CD4-positive, alpha-beta T cell treated with Interleukin-15 for 1 hour (primary cell): ENCODE data around the gene SPOCK1.

ENCODE experiments used
- DNase-seq: peaks from one replicate; pipeline ENCODE4 v3.0.0-alpha.2; 2020

The SPOCK1 gene

DNA sequence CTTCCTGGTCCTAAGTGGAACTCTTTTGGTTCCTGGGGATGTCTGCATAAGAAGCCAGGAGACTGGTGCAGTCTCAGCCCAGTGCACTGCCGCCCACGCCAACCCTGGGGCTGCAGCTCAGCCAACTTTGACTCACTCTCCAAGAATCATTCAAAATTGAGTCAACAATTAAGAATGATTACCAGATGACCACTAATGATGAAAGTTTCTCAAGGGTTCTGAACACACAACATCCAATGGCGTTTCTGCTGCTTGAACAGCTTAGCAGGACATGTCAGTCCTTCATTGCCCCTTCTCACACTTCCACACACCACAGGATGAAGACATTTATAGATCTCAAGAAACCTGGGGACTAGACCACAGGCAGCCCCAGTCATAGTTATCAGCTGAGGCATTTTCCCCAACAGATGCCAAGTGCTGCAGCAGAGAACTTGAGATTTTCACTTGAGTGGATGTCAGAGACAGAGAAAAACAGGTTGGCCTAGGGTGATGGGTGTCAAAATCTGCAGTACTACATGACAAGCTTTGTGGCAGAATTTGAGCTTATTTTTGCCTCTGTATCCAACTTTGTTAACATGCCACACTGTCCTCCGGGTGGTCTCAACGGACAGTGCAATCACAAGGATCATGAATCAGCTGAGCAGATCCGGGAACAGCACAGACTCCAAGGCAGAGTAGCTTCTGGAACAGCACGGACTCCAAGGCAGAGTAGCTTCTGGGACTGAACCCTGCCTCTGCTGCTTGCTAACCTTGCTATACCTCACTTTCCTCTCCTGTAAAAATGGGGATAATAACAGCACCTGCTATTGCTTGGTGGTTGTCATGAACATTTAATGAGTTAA lies 356.1 kb downstream of the SPOCK1 start:
- DNase-seq: no peak

DNA sequence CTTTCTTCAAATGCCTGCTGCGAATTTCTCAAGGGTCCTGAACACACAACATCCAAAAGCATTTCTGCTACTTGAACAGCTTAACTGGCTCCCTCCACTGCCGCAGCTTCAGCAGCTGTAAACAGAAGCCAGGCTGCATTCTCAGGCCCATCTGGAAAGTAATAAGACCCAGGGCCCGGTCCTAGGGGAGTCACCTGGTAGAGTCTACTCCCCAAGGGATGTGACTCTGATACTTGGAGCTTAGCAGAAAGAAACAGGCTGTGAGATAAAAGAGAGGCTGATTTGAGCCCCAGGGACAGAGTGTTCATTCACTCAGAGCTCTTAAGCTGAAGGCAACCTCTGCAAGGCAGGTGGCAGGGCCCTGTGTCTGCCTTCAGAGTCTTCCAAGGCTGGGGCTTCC lies 356.8 kb downstream of the SPOCK1 start:
- no peak for DNase-seq

DNA sequence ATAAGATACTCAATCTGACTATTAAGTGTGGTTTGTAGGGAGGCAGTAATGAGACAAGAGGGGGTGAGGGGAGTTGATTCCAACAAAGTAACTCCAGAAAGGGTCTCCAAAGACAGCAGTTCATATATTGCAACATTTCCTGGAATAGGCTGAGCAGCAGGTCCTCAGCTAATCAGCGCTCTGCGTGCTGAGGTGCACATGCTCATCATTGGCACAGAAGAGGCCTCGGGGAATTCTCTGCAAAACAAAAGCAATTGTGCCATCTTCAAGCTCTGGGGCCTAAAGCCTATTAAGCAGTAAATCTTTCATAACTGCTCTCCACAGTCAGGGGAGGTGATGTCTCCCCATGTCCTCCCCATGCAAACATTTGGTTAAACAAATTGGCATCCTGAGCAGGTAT lies 357.3 kb downstream of the SPOCK1 start:
- no peak for DNase-seq

DNA sequence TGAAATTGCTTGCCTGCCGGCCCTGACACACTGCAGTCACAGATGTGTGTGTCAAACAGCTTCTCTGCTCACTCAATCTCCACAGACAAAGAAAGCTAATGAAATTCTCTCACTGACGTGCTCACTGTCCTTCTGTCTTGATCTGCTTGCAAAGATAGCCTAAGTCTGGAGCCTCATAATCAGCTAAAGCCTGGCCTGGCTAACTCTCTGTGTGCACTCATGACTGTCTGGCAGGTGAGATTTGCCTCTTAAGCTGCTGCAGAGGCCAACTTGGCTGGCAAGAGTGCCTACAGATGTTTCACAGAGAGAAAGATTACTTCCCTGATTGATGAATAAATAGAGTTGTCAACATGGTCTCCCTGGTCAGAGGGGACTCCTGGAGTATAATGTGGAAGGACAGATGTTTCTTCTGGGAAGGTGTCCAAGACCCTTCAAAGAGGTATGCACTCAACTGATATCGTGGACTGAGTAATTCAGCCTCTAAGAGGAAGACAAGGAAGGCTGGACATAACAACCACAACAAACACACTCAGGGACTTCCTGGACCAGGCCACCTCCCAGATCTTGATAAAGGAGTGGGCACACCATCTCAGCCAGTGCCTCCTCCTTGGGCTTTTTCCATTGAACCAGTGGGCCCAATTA lies 362.0 kb downstream of the SPOCK1 start:
- DNase-seq: no peak

DNA sequence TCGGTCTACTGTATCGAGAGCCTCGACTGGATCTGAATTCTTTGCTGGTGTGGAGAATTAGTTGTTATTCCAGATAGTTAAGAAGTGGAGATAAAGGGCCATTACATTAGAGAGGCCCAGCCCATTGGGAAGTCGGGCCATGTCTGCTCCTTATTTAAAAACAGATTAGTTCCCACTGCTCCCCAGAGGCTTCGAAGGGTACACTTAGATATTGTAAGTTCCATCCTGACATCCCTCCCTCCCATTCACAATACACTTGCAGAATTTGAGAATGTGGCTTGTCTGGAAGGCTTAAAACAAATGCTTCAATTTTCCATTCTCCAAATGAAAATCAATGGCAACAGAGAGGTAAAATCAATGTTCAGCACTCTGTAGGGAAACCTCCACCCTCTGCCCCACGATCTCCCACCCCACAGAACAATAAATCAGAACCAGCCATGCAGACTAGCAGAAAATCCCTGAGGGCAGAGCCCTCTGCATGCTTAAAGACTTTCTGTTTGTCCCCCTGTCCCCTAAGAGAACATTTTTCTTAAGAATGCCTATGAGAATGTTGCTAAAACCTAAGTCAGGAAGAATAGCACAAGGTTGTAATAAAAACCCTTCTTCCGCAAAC lies 364.1 kb downstream of the SPOCK1 start:
- DNase-seq: no peak

DNA sequence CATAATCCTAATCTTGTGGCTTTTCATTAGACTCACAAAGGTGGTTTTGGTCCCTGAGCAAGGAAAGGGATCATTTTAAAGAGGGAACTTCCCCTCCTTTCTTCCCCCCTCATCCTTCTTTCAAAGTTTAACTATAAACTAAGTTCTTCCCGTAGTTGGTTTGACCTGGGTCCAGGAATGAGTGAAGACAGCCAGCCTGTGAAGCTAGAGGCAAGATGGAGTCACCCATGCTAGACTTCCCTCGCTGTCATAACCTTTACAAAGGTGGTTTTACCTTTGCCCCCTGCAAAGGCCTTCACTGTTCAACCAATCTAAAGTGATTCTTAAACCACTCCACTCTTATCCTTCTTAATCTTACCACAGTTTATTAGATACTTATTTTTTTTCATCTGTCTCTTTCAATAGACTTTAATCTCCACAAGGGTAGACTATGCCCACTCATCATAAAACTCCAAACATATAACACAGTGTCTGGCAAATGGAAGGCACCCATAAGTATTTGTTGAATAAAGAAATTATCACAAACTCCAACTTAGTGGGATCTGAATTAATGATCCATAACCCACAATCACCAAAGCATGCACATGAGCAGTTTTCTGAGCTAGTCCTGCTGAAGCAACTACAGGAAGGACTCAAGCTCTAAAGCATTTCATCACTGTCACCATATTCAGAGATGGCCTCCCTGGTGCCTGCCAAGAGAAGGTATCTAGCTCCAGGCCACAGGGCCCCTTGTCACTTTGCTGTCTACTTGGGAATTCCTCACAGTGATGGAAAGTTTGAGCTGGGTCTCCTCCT lies 369.0 kb downstream of the SPOCK1 start:
- no peak for DNase-seq

DNA sequence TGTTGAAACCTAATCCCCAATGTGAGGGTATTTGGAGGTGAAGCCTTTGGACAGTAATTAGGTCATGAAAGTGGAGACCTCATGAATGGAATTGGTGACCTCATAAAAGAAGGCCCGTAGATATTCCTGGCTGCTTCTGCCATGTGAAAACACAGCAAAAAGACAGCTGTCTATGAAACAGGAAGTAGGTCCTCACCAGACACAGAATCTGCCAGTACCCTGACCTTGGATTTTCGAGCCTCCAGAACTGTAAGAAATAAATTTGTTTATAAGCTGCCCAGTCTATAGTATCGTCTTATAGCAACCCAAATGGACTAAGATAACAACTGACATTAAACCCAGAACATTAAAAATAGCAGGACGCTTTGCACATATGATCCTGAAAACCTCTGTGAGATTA lies 371.1 kb downstream of the SPOCK1 start:
- DNase-seq: no peak

DNA sequence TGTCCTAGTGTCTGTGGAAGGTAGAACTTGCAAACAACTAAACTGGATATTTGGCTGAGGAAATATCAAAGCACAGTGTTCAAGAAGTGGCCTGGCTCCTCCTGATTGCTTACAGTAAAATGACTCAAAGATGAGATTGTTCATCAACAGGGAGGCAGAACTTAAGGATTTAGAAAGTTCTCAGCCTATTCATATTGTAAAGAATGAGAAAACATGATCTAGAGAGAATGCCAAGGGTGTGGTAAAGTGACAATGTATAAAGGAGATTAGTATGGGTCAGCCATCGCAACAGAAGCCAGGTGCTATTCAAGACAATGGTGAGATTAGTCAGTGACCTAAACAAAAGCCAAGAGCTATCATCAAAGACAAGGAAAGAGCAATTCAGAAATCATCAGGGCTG lies 372.3 kb downstream of the SPOCK1 start:
- no peak for DNase-seq

DNA sequence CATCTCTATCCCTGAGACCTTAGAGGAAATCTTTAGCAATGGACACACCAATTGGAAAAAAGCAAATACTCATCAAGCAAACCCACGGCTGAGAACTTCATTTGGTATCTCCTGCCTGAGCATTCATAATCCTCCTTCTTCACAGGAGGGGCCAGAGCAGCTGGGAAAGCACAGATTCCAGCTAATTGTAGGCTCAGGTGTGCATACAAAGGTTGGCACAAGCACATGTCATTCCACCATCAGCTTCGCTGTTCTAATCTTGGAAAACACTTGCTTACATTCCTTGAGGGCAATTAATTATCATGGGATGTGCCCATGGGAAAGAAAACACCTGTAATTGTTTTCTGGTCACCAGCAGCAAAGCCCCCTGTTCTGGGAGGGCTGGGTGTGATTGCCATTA lies 376.6 kb downstream of the SPOCK1 start:
- no peak for DNase-seq

DNA sequence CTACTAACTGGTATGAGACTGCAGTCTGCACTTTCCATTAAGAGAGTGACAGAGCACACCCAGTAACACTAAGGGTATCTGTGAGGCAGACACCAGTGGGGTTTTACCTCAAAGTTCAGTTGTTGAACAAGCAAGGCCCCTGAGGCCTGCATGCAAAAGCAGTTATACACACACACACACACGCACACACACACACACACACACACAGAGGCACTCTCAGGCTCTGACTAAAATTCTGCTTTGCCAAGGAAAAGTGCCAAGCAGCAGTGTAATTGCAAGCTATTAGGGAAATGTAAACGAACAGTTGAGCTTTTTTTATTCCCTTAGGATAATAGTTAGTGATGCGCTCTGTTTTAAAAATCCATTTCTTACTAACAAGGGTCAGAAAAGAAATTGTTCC lies 377.1 kb downstream of the SPOCK1 start:
- no peak for DNase-seq

DNA sequence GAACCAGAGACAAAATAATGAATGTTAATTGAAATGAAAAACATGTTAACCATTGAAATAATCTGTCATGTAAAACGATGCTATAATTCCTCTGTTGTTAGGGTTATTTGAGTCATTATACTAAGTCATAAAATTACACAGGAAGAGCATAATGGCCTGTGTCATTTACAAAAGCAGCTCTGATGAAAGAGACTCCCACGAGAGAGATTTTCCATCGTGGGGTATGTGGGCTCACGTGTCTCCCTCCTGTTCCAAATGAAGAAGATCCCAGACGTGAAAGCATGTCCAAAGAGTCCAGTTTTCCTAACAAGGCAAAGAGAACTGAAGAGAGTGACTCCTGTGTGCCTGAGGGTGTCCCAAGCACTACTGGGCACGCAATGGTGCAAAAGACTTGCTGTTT lies 379.8 kb downstream of the SPOCK1 start:
- DNase-seq: no peak

DNA sequence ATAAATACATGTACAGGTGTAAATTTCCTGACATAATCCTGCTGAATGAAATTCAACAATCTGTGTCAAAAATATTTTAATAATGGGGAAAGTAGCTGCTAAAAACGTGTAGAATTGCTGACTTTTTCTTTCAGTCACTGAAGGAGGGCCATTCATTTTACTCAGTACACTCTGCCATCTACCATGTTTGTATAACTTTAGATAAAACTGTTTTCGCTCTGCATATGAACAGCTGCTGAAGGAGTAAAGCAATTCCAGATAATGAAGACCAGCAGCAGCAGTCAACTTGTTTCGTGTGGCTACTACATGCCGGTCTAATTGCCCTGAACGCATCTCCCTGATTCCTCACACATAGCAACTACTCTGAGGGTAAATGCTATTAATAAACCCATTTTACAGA lies 380.5 kb downstream of the SPOCK1 start:
- DNase-seq: no peak

DNA sequence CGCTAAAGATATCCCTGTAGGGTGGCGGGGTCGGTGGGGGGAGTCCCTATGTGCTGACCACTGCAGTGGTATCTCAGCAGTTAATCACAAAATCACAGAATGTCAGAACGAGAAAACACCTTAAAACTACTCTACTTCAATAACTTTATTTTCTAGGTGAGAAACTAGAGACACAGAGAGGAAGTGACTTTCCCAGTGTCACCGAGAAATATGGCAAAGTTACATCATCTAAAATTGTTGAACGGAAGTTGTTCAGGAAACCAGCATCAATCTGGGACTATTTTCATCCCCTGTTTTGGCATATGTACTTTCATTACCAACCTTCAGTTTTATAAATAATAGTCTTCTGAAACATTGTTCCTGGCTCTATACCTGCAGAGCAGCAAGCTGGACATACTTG lies 384.0 kb downstream of the SPOCK1 start:
- no peak for DNase-seq

DNA sequence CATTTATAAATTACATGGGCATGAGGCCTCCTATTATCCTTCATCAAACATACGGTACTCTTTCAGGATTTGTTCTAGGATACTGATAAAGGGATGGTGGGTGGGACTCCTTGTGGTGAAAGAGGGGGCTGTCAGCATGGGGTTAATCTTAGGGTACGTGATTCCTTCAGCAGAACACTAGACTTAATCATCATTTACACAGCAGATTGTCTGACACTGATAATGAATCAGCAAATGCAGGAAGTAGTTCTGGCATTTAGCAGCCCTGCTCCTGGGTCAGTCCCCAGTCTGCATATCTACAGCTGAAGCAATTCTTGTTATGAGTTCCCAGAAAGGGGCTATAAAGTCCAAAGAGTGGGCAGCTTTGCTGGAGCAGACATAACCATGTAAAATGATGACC lies 384.6 kb downstream of the SPOCK1 start:
- no peak for DNase-seq

DNA sequence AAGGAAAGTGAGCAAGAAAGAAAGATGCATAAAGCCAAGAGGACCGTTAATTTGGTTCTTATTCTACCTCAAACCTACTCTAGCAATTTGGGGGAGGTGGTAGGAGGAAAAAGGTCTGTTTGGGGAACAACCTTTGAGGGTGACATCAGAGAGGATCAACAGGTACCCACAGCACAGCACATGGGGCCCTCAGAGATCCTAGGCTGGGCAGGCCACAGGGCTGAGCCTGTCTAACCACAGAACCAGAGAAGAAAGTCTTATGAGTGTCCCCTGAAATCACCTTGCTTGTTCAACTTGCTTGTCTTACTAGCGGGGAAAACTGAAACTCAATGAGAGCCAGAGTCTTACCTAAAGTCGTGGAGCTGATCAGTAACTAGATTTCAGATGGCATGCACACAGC lies 385.2 kb downstream of the SPOCK1 start:
- DNase-seq: no peak

DNA sequence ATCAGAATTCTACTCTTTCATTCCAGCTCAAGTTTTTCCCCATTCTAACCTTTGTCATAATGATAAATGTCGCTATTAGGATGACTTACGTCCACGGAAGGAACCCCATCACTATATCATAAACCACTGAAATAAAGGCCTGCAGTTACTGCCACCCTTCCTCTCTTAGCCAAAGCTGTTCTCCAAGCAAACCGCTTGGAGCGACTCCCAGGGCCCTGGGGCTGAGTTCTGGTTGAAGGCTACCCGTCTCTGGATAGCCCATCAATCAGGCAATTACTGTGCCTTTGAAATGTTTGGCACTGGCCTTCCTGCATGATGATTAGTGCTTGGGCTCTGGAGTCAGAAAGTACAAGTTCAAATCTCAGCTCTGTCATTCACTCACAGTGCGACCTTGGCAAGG lies 386.0 kb downstream of the SPOCK1 start:
- DNase-seq: no peak

DNA sequence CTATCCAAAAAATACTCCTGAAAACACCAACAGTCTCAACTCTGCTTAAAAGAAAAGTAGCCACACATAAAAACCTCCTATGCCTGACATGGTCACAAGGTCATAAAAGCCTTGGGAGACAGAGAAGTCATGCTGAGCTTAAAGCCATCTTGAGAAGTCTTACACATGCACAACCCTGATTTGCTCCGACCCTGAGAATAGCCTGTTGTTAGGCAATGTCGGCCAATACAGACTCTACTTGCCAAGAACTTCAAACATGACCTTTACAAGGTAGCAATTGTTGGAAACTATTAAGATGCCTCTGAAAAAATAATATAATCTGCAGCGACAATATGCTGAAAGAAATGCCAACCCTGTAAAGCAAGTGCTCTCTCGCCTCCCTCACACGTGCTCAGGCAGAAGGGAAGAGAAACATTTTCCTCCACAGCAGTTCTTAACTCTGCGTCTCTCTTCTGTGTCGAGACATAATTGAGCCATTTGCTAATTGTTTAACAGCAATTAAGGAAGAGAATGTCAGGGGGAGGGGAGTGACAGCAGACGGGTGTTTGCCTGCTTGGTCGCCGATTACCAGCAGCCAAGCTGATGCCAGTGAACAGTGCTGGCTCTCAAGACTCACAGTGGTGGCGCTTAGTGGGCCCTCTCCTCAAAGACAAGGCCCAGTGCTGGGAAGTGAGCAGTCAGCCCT lies 393.6 kb downstream of the SPOCK1 start:
- no peak for DNase-seq

DNA sequence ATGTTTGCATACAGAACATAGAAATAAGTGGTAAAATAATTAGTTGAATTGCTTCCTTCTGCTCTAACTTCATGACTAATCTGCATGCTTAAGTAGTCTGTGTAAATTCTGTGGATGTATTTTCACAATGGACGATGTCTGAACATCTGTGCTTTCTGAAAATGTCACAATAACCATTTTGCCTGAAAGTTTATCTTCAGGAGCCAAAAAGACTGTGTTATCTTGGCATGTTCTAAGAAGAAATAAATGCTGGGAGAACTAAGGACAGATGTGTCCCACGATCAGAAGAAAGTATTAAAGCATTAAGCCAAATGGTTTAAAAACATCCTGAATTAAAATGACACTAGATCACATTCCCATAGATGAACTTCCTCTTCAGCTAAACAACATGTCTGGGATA lies 397.6 kb downstream of the SPOCK1 start:
- DNase-seq: no peak

DNA sequence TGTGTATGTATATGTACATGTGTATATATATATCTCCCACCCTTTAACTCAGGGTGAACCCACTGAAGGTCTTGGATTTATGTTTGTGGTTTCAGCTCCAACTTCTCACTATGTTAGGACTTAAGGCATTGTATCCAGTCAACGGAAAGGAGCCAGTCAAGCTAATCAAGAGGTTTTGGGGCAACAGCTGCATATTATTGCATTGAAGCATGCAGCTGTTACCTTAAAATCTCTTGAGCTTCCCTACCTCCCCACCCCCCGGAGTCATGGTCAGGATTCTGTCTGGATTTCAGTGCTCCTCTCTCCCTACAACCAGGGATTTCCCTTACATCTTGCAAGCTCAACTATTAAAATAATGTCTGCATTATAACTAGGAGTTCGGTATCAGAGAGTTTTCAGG lies 399.5 kb downstream of the SPOCK1 start:
- DNase-seq: no peak

DNA sequence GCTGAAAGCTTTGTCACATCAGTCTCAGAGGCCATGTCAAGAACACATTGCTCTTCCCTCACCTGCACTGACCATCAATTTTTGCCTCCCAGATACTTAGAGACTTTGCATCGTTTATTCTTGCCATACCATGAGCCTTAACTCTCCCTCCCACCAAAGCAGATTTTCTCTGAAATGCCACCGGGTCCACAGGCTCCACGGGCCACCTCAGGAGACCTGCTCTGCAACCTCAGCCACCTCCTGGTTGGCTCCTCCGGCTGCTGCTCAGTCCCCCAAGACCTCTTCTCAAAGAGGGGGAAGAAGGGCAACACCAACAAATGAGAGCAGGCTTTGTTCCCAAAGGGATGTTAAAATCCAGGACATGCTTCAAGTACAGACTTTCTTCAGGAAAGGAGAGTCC lies 400.5 kb downstream of the SPOCK1 start:
- no peak for DNase-seq

DNA sequence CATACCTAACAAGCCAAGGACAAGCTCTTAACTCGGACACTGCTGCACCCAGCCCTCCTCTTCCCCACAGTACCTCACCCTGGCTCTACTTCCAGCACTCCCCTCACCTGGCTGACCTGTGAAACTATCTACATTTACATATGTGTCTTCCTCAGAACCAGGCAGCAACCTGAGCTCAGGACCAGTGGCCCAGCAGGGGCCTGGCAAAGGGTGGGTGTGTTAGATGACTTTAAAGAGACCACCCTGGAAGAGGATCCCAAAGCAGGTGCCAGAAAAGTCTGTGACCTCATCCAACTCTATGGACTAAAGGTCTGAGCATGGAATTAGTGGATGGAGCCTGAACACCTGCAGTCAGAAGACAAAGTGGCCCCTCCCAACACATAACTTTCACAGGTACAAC lies 400.9 kb downstream of the SPOCK1 start:
- DNase-seq: no peak

DNA sequence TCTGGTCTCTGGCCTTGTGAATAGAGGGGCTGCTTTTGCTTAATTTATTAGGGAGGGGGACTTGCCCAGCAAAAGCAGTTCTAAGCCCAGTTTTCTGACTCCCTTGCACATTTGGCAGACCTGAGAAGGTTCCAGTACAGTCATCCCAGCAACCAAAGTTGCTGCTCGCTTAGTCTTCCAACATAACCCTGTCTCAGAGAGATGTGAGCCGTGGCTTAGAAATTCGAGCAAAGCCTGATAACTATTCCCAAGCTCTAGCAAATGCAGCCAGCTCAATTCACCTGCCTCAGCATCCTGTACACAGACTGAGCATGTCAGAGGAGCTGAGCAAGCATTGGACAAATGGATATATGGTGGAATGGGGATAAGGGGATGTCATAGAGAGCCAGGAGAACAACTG lies 401.9 kb downstream of the SPOCK1 start:
- DNase-seq: no peak
